HCEC 1CT (cell line): ENCODE measurements around the gene RIMKLB.
A peak's percentile ranks its signal among the peaks of the same experiment; 100 is the strongest.

Source experiments
- DNase-seq: peaks from one replicate; pipeline ENCODE4 v3.0.0-alpha.2; 2017

RIMKLB gene

GRCh38 chr12:8697476-8698131 is at the start of gene RIMKLB:
Gene RIMKLB (plus strand): TSS chr12:8697991. CDS start chr12:8713867, 15,876 bp downstream.
- DNase-seq: peak; percentile 48

DNA sequence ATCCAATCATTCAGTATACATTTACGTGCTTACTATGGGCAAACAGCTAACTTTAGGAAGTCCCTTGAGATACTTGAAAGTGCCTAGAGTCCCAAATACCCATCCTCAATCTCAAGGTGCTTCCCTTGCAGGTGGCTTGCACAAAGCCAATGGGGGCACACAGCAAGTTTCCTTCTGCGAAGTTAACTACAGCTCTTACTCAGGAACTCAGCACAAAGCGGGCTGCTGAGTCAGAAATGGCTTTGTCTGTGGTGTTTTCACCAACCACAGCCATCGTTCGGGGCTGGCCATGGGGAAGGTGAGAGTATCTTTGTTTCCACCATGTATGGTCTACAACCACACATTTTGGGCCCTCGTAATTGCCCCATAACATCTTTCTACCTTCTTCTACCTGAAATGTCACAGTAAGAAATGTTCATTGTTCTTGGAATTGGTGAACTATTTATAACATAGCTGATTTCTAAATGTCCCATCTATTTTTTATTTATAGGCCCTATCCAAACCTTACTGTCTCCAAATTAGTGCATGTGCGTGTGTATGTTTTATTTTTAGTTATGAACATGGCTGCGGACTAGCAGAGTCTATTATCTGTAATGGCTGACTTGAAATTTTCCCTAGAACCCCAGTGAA is 49.1 kb upstream of the RIMKLB start:
- no peak for DNase-seq

GRCh38 chr12:8655421-8655820 is 42.4 kb upstream of the RIMKLB start:
- DNase-seq: no peak

GRCh38 chr12:8658346-8658745 is 39.4 kb upstream of the RIMKLB start:
- peak; percentile 56 for DNase-seq

DNA sequence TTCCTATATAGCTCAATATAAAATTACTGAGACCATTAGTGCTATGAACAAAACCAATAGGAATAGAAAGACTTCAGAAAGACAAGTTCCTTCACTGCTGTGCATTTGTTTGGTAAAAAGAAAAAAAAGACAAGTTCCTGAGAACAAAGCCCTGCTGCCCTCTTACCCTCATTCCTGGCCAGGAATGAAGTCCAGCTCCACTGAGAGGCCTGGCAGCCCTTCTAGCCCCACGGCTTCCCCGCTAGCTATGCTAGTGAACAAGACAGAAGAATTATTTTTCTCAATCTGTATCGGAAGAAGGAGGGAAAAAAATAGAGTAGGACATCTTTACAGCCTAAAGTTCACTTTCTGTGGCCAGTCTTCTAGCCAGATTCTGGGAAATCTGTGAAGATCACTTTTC is 36.8 kb upstream of the RIMKLB start:
- no peak for DNase-seq

DNA sequence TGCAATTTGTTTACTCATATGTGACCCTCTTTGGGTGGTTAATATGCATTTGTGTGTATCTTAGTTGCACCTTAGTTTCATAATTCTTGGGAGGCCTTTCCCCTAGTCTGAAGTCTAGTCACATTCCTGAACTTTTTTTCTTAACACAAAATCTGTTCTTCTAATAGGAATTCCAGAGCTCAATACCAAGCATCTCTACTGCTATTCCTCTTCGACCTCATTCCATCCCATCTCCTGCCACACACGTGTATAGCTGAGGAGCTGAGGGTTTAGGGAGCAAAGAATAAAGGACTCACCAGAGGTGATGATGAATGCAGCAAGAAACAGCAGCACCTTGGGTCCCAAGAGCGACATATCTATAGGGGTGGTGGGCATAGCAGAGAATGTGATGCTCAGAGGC is 36.0 kb upstream of the RIMKLB start:
- no peak for DNase-seq

DNA sequence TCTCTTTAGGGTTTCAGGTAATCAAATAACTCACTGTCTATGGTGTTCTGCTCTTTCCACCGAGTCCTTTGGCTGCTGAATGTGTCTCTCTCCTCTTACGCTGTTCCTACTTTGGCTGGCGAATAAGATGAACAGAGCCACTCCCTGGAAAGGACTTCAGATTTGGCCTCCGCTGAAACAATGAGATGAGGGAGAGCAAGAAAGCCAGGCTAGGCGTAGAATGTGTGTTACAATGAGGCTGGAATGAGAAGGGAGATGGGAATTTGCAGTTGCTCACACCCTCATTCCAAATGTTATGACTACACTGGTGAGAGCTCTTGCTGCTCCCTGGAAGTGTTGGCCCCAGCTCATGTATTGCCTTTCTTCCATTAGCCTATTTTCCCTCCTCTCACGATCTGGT is 35.2 kb upstream of the RIMKLB start, which contains the start of gene MFAP5:
MFAP5 (minus strand) TSS at position 234 of the 400 bp plus-strand sequence. CDS start 722 bp downstream, outside the sequence.
- DNase-seq: peak; percentile 42

GRCh38 chr12:8664228-8664913 is 33.4 kb upstream of the RIMKLB start:
- DNase-seq: no peak

DNA sequence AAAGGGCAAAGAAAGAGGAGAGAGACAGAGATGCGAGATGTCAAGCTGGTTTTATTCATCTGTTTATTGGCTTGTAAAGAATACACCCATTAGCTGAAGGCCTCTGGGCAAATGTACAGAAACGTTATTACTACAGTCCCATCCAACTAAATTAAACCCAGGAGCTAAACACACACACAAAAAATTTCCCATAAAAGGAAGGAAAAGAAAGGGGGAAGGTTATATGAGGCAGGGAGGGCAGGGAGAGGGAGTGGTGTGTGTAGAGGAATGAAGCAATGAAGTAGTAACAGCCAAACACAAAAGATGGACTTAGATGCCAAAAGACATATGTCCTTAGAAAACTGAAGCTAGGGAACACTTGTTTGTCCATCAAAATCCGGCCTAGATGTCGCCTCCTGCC is 32.0 kb upstream of the RIMKLB start:
- no peak for DNase-seq

DNA sequence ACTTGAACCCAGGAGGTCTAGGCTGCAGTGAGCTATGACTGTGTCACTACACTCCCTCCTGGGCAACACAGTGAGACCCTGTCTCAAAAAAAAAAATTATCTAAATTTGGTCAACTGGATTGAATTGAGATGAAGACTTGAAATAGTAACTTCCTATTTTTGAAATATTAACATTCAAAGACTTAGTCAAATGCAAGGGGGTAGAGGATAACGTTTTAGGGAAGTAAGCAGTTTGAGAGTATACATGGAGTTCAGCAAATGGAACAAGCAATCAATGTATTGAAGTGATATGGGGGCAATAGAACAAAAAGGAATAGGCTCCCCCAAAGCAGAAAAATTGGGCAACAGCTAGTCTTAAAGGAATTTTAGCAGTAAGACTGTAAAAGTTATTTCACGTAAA is 30.5 kb upstream of the RIMKLB start:
- DNase-seq: no peak

- DNase-seq: no peak
Measured at GRCh38 chr12:8668441-8668840, 29.4 kb upstream of the RIMKLB start.

DNA sequence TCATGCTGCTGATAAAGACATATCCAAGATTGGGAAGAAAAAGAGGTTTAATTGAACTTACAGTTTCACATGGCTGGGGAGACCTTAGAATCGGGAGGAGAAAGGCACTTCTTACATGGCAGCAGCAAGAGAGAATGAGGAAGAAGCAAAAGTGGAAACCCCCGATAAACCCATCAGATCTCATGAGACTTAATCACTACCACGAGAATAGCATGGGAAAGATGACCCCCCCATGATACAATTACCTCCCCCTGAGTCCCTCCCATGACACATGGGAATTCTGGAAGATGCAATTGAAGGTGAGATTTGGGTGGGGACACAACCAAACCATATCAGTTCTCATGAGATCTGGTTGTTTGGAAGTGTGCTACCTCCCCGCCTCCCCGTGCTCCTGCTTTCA is 25.4 kb upstream of the RIMKLB start:
- DNase-seq: no peak

GRCh38 chr12:8675591-8676036 is 22.2 kb upstream of the RIMKLB start:
- no peak for DNase-seq

DNA sequence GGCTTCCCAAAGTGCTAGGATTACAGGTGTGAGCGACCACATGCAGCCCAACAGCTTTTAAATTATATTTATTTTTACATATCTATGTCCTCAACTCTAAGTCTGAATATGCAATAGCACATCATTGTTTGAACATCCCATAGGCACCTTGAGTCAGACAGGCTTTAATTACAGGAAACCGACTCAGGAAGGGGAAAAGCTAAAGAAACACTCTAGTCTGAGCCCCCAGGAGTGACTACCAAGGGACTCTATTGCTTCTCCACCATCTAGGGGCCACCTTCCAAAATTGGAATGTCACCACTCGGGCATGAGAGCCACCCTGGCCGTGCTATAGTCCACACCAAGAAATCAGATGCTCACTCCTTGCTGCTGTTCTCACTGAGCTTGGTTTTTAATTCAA is 21.1 kb upstream of the RIMKLB start:
- no peak for DNase-seq

GRCh38 chr12:8677362-8677761 is 20.4 kb upstream of the RIMKLB start:
- no peak for DNase-seq

DNA sequence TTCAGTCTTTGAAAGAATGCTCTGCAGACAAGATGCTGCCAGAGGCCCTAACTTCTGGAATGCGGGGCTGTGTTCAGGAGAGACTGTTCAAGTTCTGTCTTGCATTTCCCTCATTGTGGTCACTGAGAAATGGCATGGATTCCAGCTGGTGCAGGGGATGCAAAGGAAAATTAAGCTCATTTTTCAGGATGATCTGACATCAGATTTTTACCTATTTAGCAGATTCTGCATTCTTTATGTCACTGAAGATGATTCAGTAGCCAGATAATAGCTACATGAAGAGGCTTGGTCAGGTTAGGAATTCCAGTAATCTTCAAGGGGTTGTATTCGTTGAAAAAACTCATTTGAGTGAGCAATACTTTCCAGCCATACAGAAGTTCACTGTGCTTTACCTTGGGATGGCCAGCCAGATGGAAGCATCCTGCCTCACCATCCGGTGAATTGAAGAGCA is 19.1 kb upstream of the RIMKLB start:
- no peak for DNase-seq

DNA sequence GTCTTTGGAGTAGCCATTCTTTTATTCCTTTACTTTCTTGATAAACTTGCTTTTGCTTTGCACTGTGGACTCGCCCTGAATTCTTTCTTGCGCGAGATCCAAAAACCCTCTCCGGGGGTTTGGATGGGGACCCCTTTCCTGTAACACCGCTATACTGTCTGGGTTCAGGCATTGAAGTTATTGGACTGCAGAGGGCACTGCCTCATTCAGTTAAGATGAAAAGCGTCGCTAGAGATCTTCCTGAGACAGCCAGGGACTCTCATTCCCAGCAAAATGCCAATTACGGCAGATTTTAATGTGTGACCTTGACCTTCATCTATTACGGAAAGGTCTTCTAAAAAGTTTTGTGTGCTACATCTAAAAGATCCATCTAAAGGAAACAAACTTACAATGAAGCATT is 17.3 kb upstream of the RIMKLB start:
- no peak for DNase-seq

DNA sequence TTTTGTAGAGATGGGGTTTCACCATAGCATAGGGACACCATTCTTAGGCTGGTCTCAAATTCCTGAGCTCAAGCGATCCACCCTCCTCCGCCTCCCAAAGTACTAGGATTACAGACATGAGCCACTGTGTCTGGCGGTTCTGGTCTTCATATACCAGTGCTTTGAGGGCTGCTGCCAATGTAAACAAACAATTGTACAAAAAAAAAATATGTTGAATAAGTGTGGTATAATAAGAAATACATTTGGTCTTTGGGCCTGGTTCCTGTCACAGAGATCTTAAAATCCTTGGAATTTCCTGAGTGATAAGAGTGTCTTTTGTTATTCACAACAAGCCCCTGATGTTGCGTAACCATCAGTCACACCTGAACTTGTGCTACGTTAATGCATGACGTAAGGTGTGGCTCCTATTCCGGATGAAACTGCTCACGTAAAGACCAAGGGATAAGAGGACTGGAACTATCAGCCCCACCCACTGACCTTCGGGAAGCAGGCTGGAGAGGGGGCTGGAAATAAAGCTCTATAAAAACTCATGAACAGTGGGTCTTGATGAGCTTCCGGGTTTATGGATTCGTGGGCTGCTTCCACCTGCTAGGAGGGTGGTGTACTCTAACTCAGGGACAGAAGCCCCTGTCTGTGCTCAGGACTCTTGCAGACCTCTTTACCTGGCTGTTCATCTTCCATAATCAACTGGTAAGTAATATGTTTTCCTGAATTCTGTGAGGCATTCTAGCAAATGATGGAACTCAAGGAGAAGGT is 16.5 kb upstream of the RIMKLB start:
- peak; percentile 3 for DNase-seq

- DNase-seq: no peak
Measured at GRCh38 chr12:8685051-8685450, 12.7 kb upstream of the RIMKLB start.

- DNase-seq: peak; percentile 56
Measured at GRCh38 chr12:8687846-8688601, 9.8 kb upstream of the RIMKLB start.

DNA sequence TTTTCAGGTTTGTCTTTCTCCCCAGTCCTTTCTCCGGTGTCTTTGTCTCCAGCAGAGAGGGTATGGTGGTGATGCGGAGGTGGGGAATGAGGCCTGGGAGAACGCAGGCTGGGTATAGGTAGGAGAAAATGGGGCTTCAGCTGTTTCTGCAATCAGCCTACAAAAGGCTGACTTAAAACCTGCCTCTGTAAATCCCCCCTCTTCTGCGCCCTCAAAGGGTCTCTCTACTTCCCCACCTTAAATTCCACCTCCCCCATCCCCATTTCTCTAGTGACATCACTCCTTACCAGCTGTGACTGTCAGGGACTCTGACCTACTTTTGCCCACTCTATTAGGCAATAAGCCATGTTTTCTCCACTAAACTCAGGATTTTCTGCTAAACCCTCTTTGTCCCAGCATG is 8.1 kb upstream of the RIMKLB start:
- DNase-seq: no peak

- DNase-seq: no peak
Measured at GRCh38 chr12:8692573-8692972, 5.2 kb upstream of the RIMKLB start.

- DNase-seq: no peak
Measured at GRCh38 chr12:8695116-8695515, 2.7 kb upstream of the RIMKLB start.
